Measurements from ENCODE around the gene ARMH4. TPM values are rescaled to one million over a fixed set of nuclear protein-coding genes. Genes with fewer than 3 reads are reported as not detected.

ARMH4 gene
- total RNA-seq, 1 experiment from 2014 or later = 1.1 TPM

DNA sequence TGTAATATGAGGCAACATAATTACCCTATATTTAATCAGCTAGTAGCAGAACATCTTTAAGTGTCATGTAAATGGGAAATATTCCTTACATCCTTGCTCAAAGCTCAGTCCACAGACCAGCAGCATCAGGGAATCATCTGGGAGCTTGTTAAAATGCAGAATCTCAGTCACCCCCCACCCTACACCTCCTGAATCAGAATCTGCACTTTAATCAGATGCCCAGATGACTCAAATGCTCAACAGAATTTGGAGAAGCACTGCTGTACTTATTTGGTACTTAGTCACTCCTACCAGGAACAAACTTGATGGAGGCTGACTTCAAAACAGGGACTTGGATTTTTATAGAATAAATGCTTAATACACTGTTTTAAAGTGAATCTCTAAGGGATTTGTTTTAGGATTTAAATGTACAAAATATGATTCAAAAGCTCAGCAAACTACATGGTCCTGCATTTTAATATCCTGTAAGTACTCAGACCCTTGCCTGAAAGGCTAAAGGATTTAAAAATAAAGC, 96.5 kb downstream of the ARMH4 start:
- DNase-seq (ENCODE audit: low read depth) = no peak

DNA sequence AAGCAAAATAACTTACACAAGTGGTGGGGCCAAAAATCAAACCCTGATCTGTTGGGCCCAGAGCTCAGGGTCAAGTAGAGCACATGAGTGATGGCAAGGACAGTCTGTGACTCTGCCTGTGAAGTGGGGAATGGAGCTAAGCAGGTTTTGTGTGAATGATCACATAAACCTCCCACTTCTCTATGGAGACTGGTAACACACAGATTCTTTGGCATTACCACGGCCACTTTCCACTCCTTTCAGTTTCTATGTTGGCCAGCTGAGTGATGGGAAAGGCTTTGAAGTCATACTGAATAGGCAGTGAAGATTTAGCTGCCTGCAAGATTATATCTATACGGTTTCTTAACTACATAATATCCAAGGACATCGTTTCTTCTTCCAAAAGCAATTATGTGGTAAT, 97.9 kb downstream of the ARMH4 start:
- no peak for DNase-seq (ENCODE audit: low read depth)

DNA sequence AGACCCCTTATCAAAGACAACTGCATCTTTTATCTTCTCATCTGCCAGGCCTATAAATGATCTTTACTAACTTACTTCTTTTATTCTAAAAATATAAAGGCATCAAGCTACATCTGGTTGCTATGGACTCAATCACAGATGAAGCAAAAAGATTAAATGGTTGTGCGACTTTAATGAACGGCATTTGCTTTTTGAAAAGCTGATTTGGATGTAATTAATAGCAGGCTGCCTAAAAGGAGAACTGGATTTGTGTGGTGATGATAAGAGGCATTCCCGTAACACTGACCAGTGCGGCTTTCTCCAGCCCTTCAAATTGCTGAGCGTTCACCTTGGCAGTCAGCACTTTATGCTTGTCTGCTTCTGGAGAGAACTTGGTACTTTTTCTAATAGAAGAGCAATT, 103.8 kb downstream of the ARMH4 start:
- DNase-seq (ENCODE audit: low read depth) = no peak

DNA sequence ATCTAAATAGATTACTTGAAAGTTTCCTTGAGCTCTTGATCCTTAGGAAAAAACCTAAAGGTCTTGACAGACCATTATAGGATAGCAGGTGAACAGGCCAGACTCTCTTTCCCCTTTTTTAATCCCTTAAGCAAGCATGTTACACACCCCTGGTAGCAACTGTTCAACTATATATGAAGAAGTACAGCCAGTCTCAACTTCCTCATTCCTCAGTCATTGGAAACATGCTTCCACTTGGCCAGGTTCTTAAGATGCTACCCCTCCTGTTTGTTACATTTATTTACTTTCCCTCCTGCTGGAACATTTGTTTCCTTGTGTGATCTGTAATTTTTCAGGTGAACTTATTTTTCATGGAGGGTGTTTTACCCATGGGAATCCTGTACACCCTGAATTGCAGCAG, 124.1 kb downstream of the ARMH4 start:
- DNase-seq (ENCODE audit: low read depth) = no peak

DNA sequence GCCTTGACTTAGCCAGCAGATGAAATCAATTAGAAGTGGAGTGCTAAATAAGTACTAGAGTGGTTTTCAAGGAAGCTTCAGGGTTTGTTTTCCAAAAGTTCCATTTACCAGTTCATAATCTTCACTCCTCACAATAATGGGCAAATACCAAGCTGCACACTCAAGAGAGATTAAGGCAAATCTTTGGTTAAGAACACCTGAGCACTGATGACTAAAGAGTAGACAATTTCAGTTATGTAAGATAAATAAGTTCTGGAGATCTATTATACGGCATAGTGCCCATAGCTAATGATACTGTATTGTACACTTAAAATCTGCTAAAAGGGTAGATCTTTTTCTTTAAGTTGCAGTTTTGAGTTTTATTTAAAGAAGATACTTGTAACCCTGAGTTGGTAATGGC, 125.0 kb downstream of the ARMH4 start:
- DNase-seq (ENCODE audit: low read depth) = no peak

DNA sequence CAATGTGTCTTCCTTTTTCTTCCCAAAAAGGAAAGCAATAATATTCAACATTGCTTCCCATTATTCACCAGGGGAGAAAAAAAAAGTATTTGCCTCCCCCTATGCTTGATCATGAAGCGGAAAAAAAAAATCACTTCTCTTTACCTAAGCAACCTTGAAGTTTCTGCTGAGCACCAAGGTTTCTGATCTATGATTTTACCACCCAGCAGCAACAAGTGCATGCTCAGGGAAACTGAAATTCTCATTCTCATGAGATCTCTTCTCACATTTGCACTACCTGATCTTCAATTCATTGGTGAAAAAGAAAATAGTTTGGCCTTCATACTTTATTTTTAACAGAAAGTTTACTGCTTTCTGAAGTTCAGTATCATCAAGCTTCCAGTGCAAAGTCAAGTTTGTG, 125.8 kb downstream of the ARMH4 start:
- DNase-seq (ENCODE audit: low read depth) = no peak

DNA sequence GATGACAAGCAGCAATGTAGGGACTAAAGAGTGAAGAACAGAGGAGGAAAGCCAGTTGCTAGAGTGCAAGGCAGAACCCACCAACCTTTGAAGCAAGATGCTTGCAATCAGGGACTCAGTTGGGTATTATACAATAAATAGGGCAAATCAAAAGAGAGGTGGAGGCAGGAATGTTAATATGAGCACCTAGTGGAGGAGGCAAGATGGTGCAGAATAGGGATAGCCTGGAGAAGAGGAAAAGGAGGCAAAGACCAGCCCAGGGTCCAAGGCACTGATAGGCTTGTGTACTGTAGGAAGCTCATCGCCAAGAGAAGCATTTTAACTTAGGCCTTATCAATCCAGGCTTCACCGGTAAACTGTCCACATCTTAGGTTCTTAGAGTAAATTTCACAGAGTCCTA, 137.2 kb downstream of the ARMH4 start:
- DNase-seq (ENCODE audit: low read depth) = no peak

DNA sequence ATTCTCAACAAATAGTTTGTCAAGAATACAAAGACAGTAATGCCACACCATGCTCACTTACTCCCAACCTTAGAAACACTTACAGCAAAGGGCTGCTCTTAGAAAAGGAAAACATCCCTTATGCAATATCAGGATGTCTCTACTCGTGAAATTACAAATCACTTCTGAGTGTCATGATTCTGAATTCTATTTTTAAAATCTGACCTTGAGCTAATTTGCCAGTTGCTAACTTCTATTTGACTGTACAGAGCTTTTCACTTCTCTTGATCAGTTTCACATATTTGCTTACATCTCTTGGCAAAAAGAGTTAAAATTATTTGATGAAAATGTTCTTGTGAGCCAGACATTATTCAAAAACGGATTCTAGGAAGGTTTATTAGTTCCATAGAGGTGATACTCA, 149.4 kb downstream of the ARMH4 start:
- no peak for DNase-seq (ENCODE audit: low read depth)

DNA sequence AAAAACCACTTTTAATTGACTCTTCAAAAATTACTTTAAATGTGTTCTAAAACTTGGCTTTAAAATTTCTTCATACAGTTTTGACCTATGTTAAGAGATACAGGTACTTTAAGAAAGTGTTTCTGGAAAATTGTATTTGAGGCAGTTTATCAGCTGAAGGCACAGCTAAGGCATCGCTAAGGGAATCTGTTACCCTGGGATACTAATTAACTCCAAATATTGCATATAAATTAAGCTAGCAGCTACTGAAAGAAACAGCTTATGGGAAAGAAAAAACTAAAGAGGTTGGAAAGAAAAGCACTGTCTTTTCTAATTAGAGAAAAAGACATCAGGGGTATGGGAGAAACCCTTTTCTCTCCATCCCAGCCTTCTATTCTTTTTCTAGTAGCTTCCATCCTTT, 152.0 kb downstream of the ARMH4 start:
- no peak for DNase-seq (ENCODE audit: low read depth)

DNA sequence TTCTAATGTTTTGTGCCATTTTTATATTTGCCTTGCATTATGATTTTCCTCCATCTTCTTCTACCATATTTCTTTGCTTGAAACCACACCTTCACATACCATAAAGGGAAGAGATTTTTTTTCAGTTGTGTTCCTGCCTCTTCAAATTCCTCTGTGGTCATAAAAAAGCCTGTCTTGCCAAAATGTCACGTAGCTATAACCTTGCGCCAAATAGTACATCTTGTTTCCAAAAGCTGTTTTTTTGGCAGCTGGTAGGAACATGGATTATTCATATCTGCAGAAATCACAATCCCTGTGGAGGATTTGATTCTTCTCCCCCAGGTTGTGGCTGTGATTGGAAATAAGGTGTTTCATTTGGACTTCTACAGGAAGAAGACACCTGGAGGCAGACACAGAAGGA, 152.5 kb downstream of the ARMH4 start:
- no peak for DNase-seq (ENCODE audit: low read depth)

DNA sequence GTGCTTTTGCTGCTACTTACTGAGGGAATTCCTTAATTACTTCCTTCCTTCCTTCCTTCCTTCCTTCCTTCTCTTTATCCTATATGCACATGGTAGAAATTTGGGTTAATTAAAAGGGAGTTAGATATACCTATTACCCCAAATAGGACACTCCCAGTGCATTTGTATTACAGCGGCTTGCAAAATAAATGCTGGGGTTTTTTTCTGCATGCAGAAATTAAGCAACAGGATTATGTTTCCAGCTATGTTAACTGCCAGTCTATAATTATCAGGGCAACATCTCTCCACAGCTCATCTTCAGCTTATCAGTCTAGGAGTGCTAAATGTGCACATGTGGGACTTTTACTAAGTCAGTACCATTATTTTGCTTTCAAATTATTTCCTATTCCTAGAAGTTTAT, 153.2 kb downstream of the ARMH4 start:
- no peak for DNase-seq (ENCODE audit: low read depth)

DNA sequence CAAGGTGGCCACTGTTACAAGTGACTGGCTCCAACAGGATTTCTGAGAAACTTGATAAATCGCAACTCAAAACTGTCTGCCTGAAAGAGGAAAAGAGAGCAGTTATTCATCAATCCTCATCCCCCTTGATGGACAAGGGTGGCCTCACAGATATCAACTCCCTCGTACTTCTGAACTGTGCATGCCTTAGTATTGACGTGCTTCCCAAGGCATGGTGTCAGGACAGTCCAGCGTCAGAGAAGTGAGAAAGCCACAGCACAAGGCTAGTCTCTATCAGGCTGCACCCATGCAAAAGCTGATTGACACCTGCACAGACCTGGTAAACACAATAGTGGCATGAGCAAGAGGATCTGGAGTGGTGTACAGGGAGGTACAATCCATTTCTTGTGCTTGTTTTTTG, 160.7 kb downstream of the ARMH4 start:
- DNase-seq (ENCODE audit: low read depth) = no peak

DNA sequence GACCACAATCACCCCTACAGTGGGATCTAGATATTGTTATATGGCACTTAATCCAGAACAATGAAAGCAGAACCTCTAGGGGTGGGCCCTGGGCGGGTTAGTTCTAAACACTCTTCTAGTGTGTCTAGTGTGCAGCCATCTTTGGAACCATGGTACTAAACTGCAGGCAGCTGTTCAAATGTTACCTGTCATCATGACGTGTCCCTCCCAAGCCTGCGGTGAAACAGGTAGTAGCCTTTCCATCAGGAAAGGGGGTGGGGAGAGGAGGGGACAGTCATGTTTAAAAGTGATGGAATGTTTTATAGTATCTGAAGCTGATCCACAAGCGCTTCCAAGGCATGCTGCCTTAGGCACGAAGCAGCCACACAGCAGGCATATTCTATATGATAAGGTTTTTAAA, 163.6 kb downstream of the ARMH4 start:
- no peak for DNase-seq (ENCODE audit: low read depth)

DNA sequence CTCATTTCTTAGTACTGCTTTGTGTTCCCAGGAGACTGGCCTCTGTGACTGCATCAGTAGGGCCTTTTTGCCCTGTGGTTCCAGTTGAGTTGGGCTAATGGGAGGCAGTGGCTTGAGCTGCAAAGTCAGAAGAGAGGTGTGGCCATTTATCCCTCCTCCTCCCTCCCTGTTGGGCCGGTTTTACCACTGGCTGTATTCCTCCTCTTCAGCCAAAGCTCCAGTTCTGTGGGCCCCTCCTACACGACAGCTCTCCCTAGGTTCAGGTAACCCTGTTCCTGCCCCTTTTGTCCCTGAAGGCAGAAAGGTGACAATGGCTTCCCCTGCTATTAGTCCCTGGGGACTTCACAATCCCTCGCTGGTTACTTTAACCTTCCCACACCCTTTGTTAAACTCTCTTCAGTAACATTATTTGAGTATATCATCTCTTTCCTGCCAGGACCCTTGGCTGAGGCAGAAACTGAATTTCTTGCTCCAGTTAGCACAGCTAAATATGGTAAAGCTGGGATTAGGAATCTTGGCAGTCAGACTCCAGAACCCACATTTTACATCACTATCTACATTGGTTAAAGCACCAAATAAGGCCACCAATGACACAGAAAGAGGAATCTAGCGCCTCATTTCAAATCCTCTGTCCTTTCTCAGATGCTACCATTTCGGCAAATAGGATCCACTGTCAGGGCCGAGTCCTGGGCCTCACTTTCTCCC, 164.3 kb downstream of the ARMH4 start:
- DNase-seq (ENCODE audit: low read depth) = no peak

DNA sequence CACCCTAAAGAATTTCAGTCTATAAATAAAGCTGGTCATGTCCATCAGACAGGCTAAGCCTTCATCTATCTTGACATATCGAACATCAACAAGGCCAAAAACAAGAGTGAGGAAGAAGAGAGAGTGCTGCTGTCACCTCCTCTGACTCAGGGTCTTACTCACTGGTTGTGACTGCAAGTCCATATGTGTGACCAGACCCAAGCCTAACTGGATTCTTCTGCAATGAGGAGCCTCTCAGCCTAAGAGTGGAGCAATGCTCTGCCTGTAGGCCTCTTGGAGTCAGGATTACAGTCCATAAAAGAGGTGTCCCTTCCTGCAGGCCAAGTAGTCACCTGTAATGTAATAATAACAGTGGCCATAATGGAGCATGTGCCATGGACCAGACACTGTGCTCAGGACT, 165.0 kb downstream of the ARMH4 start:
- no peak for DNase-seq (ENCODE audit: low read depth)

DNA sequence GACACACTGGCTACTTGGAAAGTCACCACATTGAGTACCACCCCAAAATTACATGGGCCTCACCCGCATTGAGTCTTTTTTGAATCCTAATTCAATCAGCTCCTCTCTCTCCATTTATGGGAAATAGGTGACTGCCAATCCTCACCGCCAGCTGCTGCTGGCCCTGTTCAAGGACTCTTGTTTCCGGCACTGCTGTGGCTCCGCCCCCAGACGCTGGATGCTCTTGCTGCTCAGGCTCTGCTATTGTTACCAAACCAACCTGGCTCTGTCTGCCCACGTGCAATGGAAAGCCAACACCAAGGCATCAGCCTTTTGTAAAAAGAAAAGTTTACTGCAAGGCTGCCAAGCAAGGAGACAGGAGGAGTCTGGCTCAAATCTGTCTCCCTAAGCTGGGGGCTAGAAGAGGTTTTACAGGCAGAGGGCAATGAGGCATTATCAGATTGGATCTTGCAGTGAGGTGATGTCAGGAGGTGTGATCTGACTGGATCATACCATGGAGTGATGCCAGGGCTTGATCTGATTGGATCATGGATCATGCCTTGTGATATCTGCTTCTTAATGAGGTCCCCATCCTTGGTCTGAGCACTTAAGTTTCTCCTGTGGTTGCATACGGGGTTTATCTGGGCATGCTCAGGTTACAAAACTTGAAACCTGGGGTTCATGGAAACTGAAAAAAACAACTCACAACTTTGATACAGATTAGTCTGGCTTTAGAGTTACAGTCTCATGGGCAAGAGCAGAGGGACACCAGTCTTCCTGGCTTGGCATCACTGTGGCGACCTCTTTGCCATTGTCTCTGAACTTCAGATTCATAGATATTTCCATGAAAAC, 169.0 kb downstream of the ARMH4 start:
- peak; percentile 0 for DNase-seq (ENCODE audit: low read depth)

DNA sequence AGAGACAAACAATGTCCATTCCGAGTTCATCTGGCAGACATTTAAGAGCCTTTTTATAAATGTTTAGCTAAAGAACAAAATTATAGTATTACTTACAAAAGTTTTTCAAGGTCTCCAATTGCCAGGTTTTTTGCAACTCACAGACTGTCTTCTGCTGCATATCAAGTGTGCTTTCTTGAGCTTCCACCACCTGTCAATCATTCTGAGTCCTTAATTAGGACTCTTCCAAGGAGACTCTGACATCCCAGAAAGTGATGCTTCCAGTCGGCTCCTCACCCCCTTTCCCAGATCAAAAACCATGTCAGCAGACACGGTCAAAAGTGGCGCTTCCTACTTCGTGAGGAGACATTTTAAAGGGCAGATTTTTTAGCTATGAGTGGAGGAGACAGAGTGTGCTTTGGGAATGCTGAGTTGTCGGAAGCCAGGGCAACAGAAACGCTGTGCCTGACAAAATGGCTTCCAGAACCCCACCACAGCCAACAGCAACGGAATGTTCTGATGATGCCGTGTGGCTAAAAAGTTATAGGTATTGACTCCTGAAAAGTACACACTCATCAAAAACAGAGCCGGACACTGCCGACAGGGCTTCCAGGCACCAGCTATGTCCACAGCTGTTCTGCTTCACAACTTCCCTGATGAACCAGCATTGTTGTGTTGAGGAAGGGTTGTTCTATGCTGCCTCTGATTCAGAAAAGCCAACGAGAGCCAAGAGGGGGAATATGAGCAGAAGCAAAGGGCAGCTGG, 170.0 kb downstream of the ARMH4 start:
- no peak for DNase-seq (ENCODE audit: low read depth)

DNA sequence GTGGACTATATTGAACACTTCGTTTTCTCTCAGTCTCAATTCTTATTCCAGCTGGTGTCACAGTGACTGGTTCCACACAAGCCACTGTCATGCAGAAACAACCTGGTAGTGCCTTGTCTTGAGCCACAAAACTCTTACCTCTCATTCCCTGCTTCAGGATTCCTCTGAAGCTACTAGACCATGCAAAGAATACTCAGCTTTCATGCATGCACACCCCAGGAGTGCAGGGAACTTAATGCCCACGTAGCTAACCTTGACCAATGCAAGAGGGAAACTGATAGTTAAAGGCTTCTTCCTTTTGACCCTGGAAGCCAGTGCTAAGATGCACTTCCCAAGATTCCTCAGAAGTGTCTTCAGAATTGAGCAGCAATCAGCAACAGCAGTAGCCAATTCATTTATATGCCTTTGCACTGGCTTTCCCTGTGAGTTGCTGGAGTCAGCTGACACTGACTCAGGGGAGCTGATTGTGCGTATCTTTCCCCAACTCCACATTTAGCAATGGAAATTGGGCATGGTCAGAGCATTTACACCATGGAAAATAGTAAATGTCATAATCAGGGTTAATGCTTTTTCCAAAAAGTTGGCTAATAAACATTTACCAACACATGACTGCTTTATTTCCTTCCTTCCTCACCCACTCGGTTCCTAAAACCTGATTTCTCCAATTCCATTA, 172.5 kb downstream of the ARMH4 start:
- DNase-seq (ENCODE audit: low read depth) = no peak

DNA sequence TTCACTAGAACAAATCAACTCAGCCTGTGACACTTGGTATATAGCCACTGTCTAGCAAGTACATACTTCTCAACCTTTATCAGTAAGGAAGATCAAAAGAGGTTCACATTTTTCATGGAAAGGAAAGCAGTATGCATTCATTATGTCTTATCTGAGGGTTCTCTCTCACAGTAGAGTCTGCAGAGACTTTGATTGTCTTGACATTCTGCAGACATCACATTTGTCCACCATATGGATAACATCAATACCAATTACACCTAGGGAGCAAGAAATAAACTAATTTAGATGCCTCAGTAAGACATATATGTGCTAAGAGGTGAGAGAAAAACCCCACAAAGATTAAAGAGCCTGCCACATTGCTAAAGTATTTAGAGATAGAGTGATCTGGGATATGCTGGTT, 175.3 kb downstream of the ARMH4 start:
- no peak for DNase-seq (ENCODE audit: low read depth)

DNA sequence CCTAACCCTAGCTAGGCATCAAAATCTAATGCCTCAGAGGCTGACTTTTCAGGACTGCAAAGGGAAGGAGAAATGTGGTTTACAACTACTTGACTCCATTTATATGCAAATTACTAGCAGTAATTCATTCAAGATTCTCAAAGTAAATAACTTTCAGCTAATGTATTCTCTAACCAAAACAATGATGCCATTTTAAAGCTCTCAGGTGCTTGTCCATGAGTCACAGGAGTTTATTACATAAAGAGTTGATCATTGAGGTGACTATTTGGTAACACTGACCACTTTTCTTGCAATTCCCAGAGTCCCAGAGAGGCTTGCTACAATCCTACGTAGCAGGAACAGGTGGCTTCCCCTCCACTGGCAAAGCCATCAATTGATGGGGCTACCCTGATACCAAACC, 177.1 kb downstream of the ARMH4 start:
- DNase-seq (ENCODE audit: low read depth) = no peak

DNA sequence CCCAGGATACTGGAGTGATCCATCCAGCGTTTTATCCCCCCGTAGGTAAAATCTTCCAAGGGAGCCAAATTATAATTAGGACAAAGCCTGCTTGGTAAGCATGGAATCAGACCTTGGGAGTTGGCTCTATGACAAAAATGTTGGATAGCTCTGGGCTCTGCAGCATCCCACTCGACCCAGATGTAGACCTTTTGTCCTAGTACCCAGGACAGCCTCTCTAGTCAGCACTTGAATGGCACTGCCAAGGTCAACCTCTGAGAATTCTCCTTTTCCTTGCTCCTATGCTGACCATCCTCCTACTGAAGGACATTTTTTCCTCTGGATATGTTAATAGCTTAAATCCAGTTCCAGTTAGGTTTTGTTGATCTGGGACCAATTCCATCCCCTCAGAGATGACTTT, 181.4 kb downstream of the ARMH4 start:
- DNase-seq (ENCODE audit: low read depth) = no peak

DNA sequence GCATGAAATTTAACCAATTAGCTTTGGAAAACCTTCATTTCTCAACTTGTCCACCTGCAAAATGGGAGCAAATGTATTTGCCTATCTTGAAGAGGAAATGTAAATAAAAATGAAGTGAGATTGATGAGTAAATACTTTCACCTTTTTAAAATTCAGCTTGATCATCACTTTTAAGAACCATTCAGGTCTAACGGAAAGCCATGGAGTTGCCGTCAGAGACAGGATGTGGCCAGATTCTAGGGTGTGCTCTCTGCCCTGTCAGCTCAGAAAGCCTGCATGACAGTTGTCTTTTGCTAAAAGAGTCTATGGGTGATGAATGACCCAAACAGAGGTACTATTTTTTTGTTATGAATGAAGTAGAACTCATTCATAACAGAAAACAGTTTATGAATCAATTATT, 181.8 kb downstream of the ARMH4 start:
- no peak for DNase-seq (ENCODE audit: low read depth)

Data from LHCN-M2 (cell line).